Spleen (tissue), 11 donors: ENCODE results near the gene EPS8. TPM values are rescaled to one million over a fixed set of nuclear protein-coding genes. Genes with fewer than 3 reads are reported as not detected.

ENCODE experiments used
- DNase-seq: peaks from one replicate; pipeline ENCODE4 v3.0.0-alpha.2; 2020
- H3K27ac ChIP-seq, 8 donors: fragments of 200-600 bp; sonication (generic) in 7 of 8; 1 replicate in 4 of 8; 2 replicates in 4 of 8; pipeline versions ENCODE4 v1.5.0 to v1.8.0; 2016 to 2021; ENCODE audit warnings: inconsistent platforms in 4 of 8, mild to moderate bottlenecking in 4 of 8, moderate library complexity in 1 of 8
- H3K27me3 ChIP-seq, 7 donors: fragments of 200-600 bp; sonication (generic) in 6 of 7; replicated peaks in 1 of 7; 1 replicate in 4 of 7; 2 replicates in 3 of 7; pipeline versions ENCODE4 v1.5.0 to v1.8.0; 2016 to 2021; ENCODE audit warnings: inconsistent platforms in 3 of 7, mild to moderate bottlenecking in 1 of 7
- H3K36me3 ChIP-seq, 6 donors: fragments of 200-600 bp; sonication (generic) in 5 of 6; 1 replicate in 4 of 6; 2 replicates in 2 of 6; pipeline versions ENCODE4 v1.5.0 to v1.8.0; 2016 to 2021; ENCODE audit warnings: inconsistent platforms in 2 of 6
- H3K4me1 ChIP-seq, 6 donors: fragments of 200-600 bp; sonication (generic) in 5 of 6; 1 replicate in 3 of 6; 2 replicates in 3 of 6; pipeline versions ENCODE4 v1.5.0 to v1.8.0; 2016 to 2021; ENCODE audit warnings: inconsistent platforms in 3 of 6
- H3K4me3 ChIP-seq, 8 donors: fragments of 200-600 bp; sonication (generic) in 7 of 8; 1 replicate in 4 of 8; 2 replicates in 4 of 8; pipeline versions ENCODE4 v1.5.0 to v1.8.0; 2016 to 2021; ENCODE audit warnings: inconsistent platforms in 4 of 8, mild to moderate bottlenecking in 4 of 8, moderate library complexity in 2 of 8
- H3K9me3 ChIP-seq, 8 donors: fragments of 200-600 bp; sonication (generic) in 7 of 8; 1 replicate in 4 of 8; 2 replicates in 4 of 8; pipeline versions ENCODE4 v1.5.0 to v1.8.0; 2016 to 2021; ENCODE audit warnings: inconsistent platforms in 4 of 8
- POLR2A ChIP-seq, 3 donors: fragments of 450-650 bp; IDR thresholded peaks; one replicate each; pipeline ENCODE4 v1.5.1; 2017; ENCODE audit warnings: antibody characterized with exemption in 3 of 3, mild to moderate bottlenecking in 1 of 3
- POLR2AphosphoS5 ChIP-seq, 3 donors: sonication (generic); formaldehyde crosslinking; IDR thresholded peaks; one replicate each; pipeline ENCODE4 v1.5.1; 2017; ENCODE audit warnings: antibody characterized with exemption in 3 of 3
- WGBS, 5 donors: extraction: QIAGEN DNeasy Blood & Tissue Kit in 3 of 5; methylation state at CpG; one replicate each; pipeline versions ENCODE4 v1.1.5 to v1.1.7; 2013 to 2018; 5-methylcytosine and 5-hydroxymethylcytosine counted together
- intact Hi-C: fragments of 100-400 bp; cut with DNase I; formaldehyde crosslinking; loops from one replicate; pipeline ENCODE4 v1.15.0; 2023; ENCODE audit warnings: low total_unique reads
- polyA plus RNA-seq, 3 donors: library from polyadenylated mRNA; stranded (reverse); fragments of 200-250 nt; gene quantifications; one replicate each; pipeline ENCODE4 v1.2.1, GENCODE V29; 2013
- total RNA-seq, 7 donors: library from RNA; depleted of rRNA in 3 of 7; stranded (reverse); fragments of >200 nt in 3 of 7; fragmentation: NEBNext Ultra II Directional in 4 of 7; extraction: Animal tissue kit (Norgen Biotek cat#: 25700) in 4 of 7; gene quantifications; one replicate each; pipeline versions ENCODE4 v1.1.0 to v1.2.1, GENCODE V29; 2016 to 2021
- TF ChIP-seq, protein P1 (sequence below), 11 experiments: fragments of 200-600 bp in 7 of 11; fragments of 450-650 bp in 4 of 11; sonication (generic) in 4 of 11; IDR thresholded peaks in 8 of 11; conservative IDR thresholded peaks in 3 of 11; 1 replicate in 7 of 11; 2 replicates in 4 of 11; pipeline versions ENCODE4 v1.4.0 to v1.8.0; 2016 to 2021; ENCODE audit warnings: antibody characterized with exemption in 11 of 11, inconsistent platforms in 4 of 11, mild to moderate bottlenecking in 1 of 11
- donor health status: healthy with polysubstance abuse.
- donor health status: DM: no; HTN: no; CAD: no; lungs with moderate emphysema.
- donor health status: DM: no; HTN: no; CAD: no.
- donor health status: Bipolar disorder and iron deficiency.
- donor health status: healthy.
- donor health status: DM: no; HTN: no; CAD: no.
- donor health status: DM: yes; HTN: yes; CAD: no.

Gene EPS8
- total and polyA plus RNA-seq, 10 donors, result 4.6 to 90.5 (median 30.9) TPM

DNA sequence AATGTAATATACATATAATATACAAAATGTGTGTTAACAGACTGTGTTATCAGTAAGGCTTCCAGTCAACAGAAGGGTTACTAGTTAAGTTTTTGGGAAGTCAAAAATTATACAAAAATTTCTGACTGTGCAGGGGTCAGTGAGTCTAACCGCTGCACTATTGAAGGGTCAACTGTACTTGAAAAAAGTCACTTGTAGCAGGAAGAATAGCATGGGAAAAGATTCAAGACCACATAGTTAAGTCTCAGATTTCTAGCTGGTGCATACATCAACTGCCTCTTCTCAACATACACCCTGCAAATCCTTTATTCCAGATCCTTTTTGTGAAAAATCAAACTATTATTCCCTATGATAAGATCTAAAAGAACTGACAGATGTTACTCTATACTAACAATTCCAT, 5.9 kb downstream of the EPS8 start:
- no peak for DNase-seq
- Histone ChIP-seq H3K27me3 (peaks cover 0 to 59% (median 0%) of the 10 kb centered on the region in 7 donors), H3K4me1 (peaks cover 0 to 7% (median 5%) of the 10 kb centered on the region in 6 donors), H3K27ac (no peak overlapping the region), H3K9me3 (no peaks in the 10 kb centered on the region), H3K36me3 (no peaks in the 10 kb centered on the region), H3K4me3 (no peak overlapping the region)
- intact Hi-C loops, result no loop called here
- WGBS, 5 donors, result 73 to 89% (median 85%) methylated on average over 1 of the region's 1 CpG
- TF ChIP-seq POLR2A (IDR thresholded peaks at IDR 0.05), result no peak
- TF ChIP-seq, protein P1, sequence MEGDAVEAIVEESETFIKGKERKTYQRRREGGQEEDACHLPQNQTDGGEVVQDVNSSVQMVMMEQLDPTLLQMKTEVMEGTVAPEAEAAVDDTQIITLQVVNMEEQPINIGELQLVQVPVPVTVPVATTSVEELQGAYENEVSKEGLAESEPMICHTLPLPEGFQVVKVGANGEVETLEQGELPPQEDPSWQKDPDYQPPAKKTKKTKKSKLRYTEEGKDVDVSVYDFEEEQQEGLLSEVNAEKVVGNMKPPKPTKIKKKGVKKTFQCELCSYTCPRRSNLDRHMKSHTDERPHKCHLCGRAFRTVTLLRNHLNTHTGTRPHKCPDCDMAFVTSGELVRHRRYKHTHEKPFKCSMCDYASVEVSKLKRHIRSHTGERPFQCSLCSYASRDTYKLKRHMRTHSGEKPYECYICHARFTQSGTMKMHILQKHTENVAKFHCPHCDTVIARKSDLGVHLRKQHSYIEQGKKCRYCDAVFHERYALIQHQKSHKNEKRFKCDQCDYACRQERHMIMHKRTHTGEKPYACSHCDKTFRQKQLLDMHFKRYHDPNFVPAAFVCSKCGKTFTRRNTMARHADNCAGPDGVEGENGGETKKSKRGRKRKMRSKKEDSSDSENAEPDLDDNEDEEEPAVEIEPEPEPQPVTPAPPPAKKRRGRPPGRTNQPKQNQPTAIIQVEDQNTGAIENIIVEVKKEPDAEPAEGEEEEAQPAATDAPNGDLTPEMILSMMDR (IDR thresholded peaks at IDR 0.05 in 8 of 11, conservative IDR thresholded peaks at IDR 0.05 in 3 of 11), result no peak
- no peak for TF ChIP-seq POLR2AphosphoS5 (IDR thresholded peaks at IDR 0.05)

GRCh38 chr12:15782667-15783066, 6.5 kb downstream of the EPS8 start:
- DNase-seq, result no peak
- Histone ChIP-seq H3K27me3 (peaks cover 0 to 54% (median 0%) of the 10 kb centered on the region in 7 donors), H3K4me1 (peaks cover 0 to under 1% (median 0%) of the 10 kb centered on the region in 6 donors), H3K4me3 (no peak overlapping the region), H3K27ac (no peak overlapping the region), H3K9me3 (no peaks in the 10 kb centered on the region), H3K36me3 (no peaks in the 10 kb centered on the region)
- intact Hi-C loops, result no loop called here
- no peak for TF ChIP-seq POLR2AphosphoS5 (IDR thresholded peaks at IDR 0.05)
- TF ChIP-seq POLR2A (IDR thresholded peaks at IDR 0.05), result no peak
- TF ChIP-seq, protein P1 (IDR thresholded peaks at IDR 0.05 in 8 of 11, conservative IDR thresholded peaks at IDR 0.05 in 3 of 11), result no peak
- 92 to 98% (median 96%) methylated on average over 8 of the region's 8 CpGs for WGBS, 5 donors

DNA sequence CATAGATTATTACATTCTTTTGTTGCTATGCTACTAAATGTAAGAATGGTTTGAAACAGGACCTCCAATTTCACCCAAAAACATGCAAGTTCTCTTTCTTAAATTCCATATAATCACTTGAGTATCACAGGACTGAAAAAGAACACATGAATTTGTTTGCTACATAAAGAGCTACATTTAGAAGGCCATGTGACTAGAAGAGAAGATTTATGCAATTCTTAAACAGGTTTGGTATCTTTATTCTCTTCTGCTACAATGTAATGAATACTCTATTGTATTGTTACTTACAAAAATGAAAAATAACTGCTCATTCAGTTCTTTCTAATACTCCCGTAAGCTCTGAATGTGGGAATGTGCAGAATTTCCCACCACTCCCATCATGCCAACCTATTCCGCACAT, 9.3 kb downstream of the EPS8 start:
- Histone ChIP-seq H3K27me3 (peaks cover 0 to 34% (median 0%) of the 10 kb centered on the region in 7 donors), H3K36me3 (no peaks in the 10 kb centered on the region), H3K4me1 (no peaks in the 10 kb centered on the region), H3K9me3 (no peaks in the 10 kb centered on the region), H3K4me3 (no peak overlapping the region), H3K27ac (no peak overlapping the region)
- TF ChIP-seq POLR2A (IDR thresholded peaks at IDR 0.05) (no peak), POLR2AphosphoS5 (IDR thresholded peaks at IDR 0.05) (no peak)
- TF ChIP-seq, protein P1 (IDR thresholded peaks at IDR 0.05 in 8 of 11, conservative IDR thresholded peaks at IDR 0.05 in 3 of 11), result no peak
- no peak for DNase-seq
- intact Hi-C loops, result no loop called here
- 48 to 74% (median 50%) methylated on average over 2 of the region's 2 CpGs for WGBS, 5 donors

DNA sequence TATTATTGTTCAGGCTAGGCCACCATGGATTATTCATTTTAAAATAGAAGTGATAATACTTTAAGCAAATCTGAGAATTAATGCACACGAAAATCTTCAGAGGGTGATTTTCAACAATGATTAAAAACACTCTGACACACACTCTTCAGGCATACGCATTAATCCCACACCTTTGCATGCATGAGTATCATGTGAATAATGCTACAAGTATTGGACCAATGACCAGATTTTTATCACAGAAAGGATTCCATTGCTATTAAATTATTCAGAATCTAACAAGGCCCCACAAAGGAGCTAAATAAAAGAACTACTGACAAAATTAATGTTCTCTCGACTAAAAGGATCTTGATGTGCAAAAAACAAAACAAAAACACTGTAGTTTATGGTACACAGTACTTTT, 11.1 kb downstream of the EPS8 start:
- Histone ChIP-seq H3K36me3 (no peaks in the 10 kb centered on the region), H3K27me3 (peaks cover 0 to 17% (median 0%) of the 10 kb centered on the region in 7 donors), H3K4me3 (no peak overlapping the region), H3K4me1 (no peaks in the 10 kb centered on the region), H3K27ac (no peak overlapping the region), H3K9me3 (no peaks in the 10 kb centered on the region)
- no peak for DNase-seq
- intact Hi-C loops, result no loop called here
- WGBS, 5 donors, result 78 to 90% (median 83%) methylated on average over 3 of the region's 3 CpGs
- TF ChIP-seq, protein P1 (IDR thresholded peaks at IDR 0.05 in 8 of 11, conservative IDR thresholded peaks at IDR 0.05 in 3 of 11), result no peak
- TF ChIP-seq POLR2A (IDR thresholded peaks at IDR 0.05) (no peak), POLR2AphosphoS5 (IDR thresholded peaks at IDR 0.05) (no peak)
